NB4 (cell line): ENCODE results near the gene DPEP2NB.

ENCODE experiments used
- DNase-seq: peaks from one replicate; pipeline ENCODE4 v3.0.0; 2010; ENCODE audit warnings: low read depth
- H3K4me3 ChIP-seq: one replicate; pipeline ENCODE4 v1.5.1; 2011; ENCODE audit warnings: mild to moderate bottlenecking, low read depth, low read length, moderate library complexity
- MYC ChIP-seq: IDR thresholded peaks from 2 replicates; pipeline ENCODE4 v1.6.1; 2011; ENCODE audit warnings: low read depth, low read length
- POLR2A ChIP-seq: IDR thresholded peaks from 2 replicates; pipeline ENCODE4 v1.6.1; 2011; ENCODE audit warnings: mild to moderate bottlenecking; ENCODE audit not compliant: insufficient read length; ENCODE audit errors: extremely low read depth
- TF ChIP-seq, protein P1 (sequence below): IDR thresholded peaks from one replicate; pipeline ENCODE4 v1.5.1; 2012; ENCODE audit warnings: low read depth, low read length
- TF ChIP-seq, protein P2 (sequence below): IDR thresholded peaks from 2 replicates; pipeline ENCODE4 v1.6.1; 2011; ENCODE audit warnings: low read depth, low read length

DPEP2NB gene, protein sequence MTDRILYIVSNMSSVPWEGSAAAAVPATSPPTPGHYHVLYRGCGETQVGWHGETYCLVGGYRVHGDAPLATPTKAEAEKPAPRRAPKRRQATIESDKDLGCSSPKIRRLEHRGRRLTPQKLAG

DNA sequence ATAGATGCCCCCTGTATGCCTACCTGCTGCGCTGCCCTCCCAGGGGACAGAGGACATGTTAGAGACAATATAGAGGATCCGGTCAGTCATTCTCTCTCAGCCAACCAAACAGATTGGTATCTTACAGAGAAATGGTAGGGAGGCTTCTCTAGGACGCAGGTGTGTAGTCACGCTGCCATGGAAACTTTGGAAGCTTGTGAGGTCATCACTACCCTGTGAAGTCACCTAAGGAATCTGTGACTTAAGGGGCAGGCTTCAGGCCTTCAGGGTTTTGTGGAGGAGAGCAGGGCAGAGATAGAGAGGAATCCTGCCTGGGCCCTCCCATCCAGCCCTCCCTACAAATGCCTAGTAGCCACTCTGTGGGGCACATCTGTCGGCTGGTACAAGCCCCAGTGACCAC, at the start of gene DPEP2NB:
TSS of gene DPEP2NB (minus strand) at position 231 of the 400 bp plus-strand sequence. CDS start at position 90, 141 bp downstream.
- TF ChIP-seq, protein P1, sequence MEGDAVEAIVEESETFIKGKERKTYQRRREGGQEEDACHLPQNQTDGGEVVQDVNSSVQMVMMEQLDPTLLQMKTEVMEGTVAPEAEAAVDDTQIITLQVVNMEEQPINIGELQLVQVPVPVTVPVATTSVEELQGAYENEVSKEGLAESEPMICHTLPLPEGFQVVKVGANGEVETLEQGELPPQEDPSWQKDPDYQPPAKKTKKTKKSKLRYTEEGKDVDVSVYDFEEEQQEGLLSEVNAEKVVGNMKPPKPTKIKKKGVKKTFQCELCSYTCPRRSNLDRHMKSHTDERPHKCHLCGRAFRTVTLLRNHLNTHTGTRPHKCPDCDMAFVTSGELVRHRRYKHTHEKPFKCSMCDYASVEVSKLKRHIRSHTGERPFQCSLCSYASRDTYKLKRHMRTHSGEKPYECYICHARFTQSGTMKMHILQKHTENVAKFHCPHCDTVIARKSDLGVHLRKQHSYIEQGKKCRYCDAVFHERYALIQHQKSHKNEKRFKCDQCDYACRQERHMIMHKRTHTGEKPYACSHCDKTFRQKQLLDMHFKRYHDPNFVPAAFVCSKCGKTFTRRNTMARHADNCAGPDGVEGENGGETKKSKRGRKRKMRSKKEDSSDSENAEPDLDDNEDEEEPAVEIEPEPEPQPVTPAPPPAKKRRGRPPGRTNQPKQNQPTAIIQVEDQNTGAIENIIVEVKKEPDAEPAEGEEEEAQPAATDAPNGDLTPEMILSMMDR, result no peak
- TF ChIP-seq, protein P2, sequence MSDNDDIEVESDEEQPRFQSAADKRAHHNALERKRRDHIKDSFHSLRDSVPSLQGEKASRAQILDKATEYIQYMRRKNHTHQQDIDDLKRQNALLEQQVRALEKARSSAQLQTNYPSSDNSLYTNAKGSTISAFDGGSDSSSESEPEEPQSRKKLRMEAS, result no peak
- TF ChIP-seq POLR2A (no peak), MYC (no peak)
- DNase-seq, result no peak
- no peak within 1 kb of the TSS for H3K4me3 ChIP-seq

DNA sequence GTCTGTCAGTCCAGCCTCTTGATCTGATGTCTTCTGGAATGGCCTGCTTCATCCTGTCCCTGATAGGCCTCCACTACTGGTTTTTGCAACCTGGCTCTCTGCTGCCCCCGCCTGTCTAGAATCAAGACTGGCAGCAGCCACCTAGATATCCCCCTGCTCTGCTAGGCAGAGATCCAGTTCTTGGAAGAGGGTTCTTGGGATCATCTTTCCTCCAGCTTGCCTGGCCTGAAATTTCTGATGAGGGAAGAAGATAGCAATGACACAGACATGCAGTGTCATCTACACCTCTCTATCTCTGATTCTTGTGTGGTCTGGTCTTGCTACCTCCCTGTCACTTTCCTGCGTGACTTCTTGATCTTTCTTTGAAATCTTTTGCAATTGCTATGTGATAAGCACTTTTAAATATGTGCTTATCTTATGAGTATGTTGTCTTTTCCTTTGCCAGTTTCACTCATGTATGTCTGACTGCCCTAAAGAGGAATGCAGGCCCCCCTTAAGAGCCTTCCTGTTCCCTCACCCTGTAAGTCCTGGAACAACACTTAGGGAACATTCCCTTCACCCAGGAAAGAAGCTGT, 49.2 kb upstream of the DPEP2NB start:
- no peak overlapping the region for H3K4me3 ChIP-seq
- DNase-seq, result peak; percentile 80
- no peak for TF ChIP-seq POLR2A
- TF ChIP-seq, protein P1, result peak; percentile 91
- TF ChIP-seq, protein P2, result 0 out of 2 replicates have a peak, but pooled peaks have one; percentile 14
- TF ChIP-seq MYC, result no peak

DNA sequence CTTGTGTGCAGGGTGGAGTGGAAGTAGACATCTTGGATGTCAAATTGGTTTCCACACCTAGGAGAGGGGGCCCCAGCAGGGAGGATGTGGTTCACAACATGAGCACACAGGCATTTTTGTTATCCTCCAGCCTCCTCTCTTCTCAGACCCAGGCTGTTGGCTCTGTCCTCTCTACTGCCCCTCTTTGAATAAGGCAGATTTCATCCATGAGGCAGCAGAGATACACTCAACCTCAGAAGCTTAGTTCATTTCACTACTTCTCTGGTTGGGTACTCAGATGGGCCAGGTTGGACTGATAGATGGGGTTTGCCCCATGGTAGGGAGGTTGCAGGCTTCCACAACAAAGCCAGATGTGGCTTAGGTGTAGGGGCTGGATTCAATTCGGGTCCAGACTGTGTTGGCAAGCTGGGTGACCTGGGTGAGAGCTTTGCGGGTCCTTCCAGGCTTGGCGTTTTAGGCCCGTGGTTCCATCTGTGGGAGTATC, 47.2 kb upstream of the DPEP2NB start:
- H3K4me3 ChIP-seq, result no peak overlapping the region

DNA sequence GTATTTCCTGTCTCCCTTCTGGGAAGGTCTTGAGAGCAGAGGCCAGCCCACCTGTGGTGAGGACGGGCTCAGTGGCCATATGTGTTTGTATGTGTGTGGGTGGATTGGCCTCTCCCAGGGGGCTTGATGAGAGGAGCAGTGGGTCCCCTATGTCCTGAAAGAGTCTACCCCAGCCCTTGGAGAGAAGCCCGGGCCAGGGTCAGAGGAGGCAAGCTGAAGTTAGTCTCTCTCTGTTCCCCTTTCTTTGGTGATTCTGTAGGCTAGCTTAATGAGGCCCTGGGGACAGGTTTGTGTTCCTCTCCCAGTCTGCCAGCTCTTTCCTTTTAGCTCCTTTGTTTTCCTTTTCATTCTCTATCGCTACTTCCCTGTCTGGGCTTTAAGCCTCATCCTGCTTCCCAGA, 45.7 kb upstream of the DPEP2NB start:
- H3K4me3 ChIP-seq, result no peak overlapping the region
- DNase-seq, result peak; percentile 88
- TF ChIP-seq POLR2A, result no peak
- TF ChIP-seq, protein P2, result no peak
- TF ChIP-seq MYC, result no peak
- TF ChIP-seq, protein P1, result no peak

More for the DNA sequence above, 47.2 kb upstream of the DPEP2NB start:
- no peak for TF ChIP-seq MYC
- TF ChIP-seq, protein P2, result no peak
- TF ChIP-seq, protein P1, result no peak
- no peak for TF ChIP-seq POLR2A
- DNase-seq, result peak; percentile 19

DNA sequence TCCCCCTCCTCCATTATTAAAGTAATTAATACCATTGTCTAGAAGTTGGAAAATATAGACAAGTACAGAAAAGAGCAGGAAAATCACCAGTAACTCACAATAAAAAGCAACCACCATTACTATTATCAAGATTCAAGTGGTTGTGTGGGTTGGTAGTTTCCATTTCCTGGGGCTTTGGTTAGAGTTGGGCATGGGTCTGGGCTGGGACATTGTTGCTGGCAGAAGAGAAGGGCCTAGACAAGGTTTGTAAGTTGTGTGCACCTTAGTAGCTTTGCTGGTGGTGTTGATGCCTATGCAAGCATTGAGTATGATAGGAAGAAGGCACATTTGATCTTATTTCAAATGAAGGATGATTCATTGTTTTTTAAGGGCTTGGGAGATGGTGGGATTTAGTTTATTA, 44.1 kb upstream of the DPEP2NB start:
- no peak for TF ChIP-seq POLR2A
- TF ChIP-seq MYC, result no peak
- TF ChIP-seq, protein P1, result no peak
- TF ChIP-seq, protein P2, result no peak
- no peak for DNase-seq
- H3K4me3 ChIP-seq, result no peak overlapping the region

DNA sequence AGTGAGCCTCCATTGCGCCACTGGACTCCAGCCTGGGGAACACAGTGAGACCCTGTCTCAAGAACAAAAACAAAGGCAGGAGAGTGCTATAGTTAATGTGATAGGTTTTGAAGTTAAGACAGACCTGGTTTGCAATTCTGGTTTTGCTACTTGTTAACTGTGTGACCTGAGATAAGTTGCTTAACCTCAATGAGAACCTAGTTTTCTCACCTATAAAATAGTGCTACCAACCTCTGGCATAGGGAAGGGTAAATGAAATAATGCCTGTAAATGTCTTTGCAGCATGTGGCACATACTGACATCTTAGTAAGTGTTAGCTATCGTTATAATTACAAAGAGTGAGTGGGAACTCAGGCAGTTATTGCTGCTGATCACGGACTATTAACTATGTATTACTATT, 39.7 kb upstream of the DPEP2NB start:
- no peak overlapping the region for H3K4me3 ChIP-seq
- no peak for DNase-seq
- no peak for TF ChIP-seq MYC
- TF ChIP-seq, protein P2, result no peak
- TF ChIP-seq, protein P1, result no peak
